Panc1 (cell line): ENCODE measurements around the gene MRPL50. TPM values are rescaled to one million over a fixed set of nuclear protein-coding genes. Genes with fewer than 3 reads are reported as not detected.

ENCODE experiments used
- ATAC-seq: fragments of 200-7000 bp; cut with Tn5 transposase; 2 replicates; pipeline ENCODE4 v1.9.1; 2020; ENCODE audit warnings: mild to moderate bottlenecking, moderate library complexity
- BruUV-seq: library from RNA; stranded (reverse); fragments of 400-500 nt; replicated peaks from 2 replicates; lab custom pipeline; 2021; lab: Mats Ljungman, UMichigan
- CTCF ChIA-PET: fragments of 300-600 bp; sonication (Branson Sonifier 250); formaldehyde crosslinking; loops from one replicate; lab custom pipeline; 2022; ENCODE audit warnings: antibody characterized with exemption; lab: Charles Lee
- POLR2A ChIA-PET: fragments of 300-600 bp; sonication (Branson Sonifier 250); formaldehyde crosslinking; loops from one replicate; lab custom pipeline; 2022; ENCODE audit warnings: antibody characterized with exemption; lab: Charles Lee
- DNase-seq: peaks from one replicate; pipeline ENCODE4 v3.0.0-alpha.2; 2010; ENCODE audit warnings: low read depth, low spot score
- H3K27ac ChIP-seq: 2 replicates; pipeline ENCODE4 v1.5.1; 2011; ENCODE audit warnings: mild to moderate bottlenecking, low read length, inconsistent platforms
- H3K27me3 ChIP-seq: fragments of 200-500 bp; sonication (Bioruptor generic); 2 replicates; pipeline ENCODE4 v1.6.0; 2014; ENCODE audit warnings: low read length, inconsistent platforms; ENCODE audit not compliant: control insufficient read depth, insufficient read depth
- H3K36me3 ChIP-seq: fragments of 200-500 bp; sonication (Bioruptor generic); 2 replicates; pipeline ENCODE4 v1.5.1; 2014; ENCODE audit warnings: inconsistent platforms, mild to moderate bottlenecking, low read length, moderate library complexity; ENCODE audit not compliant: control insufficient read depth, insufficient read depth
- H3K4me1 ChIP-seq: 2 replicates; pipeline ENCODE4 v1.5.1; 2011; ENCODE audit warnings: inconsistent platforms, mild to moderate bottlenecking, low read length, moderate library complexity; ENCODE audit not compliant: control insufficient read depth, insufficient read depth
- H3K4me3 ChIP-seq, 2 experiments: 2 replicates each; pipeline ENCODE4 v1.5.1; 2011 to 2012; ENCODE audit warnings: low read depth in 2 of 2, low read length in 2 of 2, mild to moderate bottlenecking in 2 of 2, inconsistent platforms in 1 of 2, moderate library complexity in 1 of 2
- H3K9me3 ChIP-seq: fragments of 200-500 bp; sonication (Bioruptor generic); 2 replicates; pipeline ENCODE4 v1.5.1; 2014; ENCODE audit warnings: low read depth, mild to moderate bottlenecking, inconsistent platforms, low read length, moderate library complexity; ENCODE audit not compliant: control insufficient read depth, insufficient read depth
- CTCF ChIP-seq: fragments of 450-650 bp; IDR thresholded peaks from 2 replicates; pipeline ENCODE4 v1.5.1; 2017; ENCODE audit warnings: mild to moderate bottlenecking
- POLR2AphosphoS5 ChIP-seq: IDR thresholded peaks from 2 replicates; pipeline ENCODE4 v1.6.1; 2012; ENCODE audit warnings: mild to moderate bottlenecking, low read depth, low read length, moderate library complexity
- REST ChIP-seq, 2 experiments: IDR thresholded peaks; 2 replicates each; pipeline ENCODE4 v1.6.1; 2011 to 2012; ENCODE audit warnings: low read depth in 2 of 2, control low read depth in 1 of 2, low read length in 1 of 2, mild to moderate bottlenecking in 1 of 2, moderate library complexity in 1 of 2; ENCODE audit not compliant: insufficient read depth in 1 of 2
- SIN3A ChIP-seq: IDR thresholded peaks from 2 replicates; pipeline ENCODE4 v1.6.1; 2012; ENCODE audit warnings: low read depth, mild to moderate bottlenecking, low read length, moderate library complexity, borderline replicate concordance; ENCODE audit not compliant: insufficient read depth
- TCF7L2 ChIP-seq: IDR thresholded peaks from 2 replicates; pipeline ENCODE4 v1.6.1; 2011; ENCODE audit warnings: mild to moderate bottlenecking, low read depth, low read length, inconsistent platforms
- in situ Hi-C: cut with HindIII; loops from 2 replicates; pipeline ENCODE4 v1.10.0; 2016; ENCODE audit warnings: low sequenced_read_pairs, low pct_unique_long_range_greater_than_20kb
- intact Hi-C: fragments of 100-400 bp; cut with micrococcal nuclease; formaldehyde crosslinking; loops from one replicate; pipeline ENCODE4 v1.10.0; 2022; ENCODE audit not compliant: unreplicated experiment
- total RNA-seq: library from RNA; stranded (reverse); gene quantifications from one replicate; pipeline ENCODE4 v1.2.1, GENCODE V29; 2021; ENCODE audit not compliant: unreplicated experiment

Gene MRPL50
- total RNA-seq, 1 experiment from 2014 or later, result 7.2 TPM

- POLR2A ChIA-PET, result no interaction called here
- H3K36me3 ChIP-seq, result no peaks in the 10 kb centered on the region
- ATAC-seq, result no peak
- no peak for DNase-seq
- no peak overlapping the region for H3K27ac ChIP-seq
- in situ Hi-C loops, result no loop called here
- no TSS peak for BruUV-seq
- H3K9me3 ChIP-seq, result no peaks in the 10 kb centered on the region
- CTCF ChIA-PET, result no interaction called here
- intact Hi-C loops, result no loop called here
- H3K4me3 ChIP-seq, result no peak overlapping the region
- TF ChIP-seq REST (IDR thresholded peaks at IDR 0.05; ENCODE audit: insufficient read depth in 1 of 2, low read depth in 2 of 2, low read length in 1 of 2) (no peak), POLR2AphosphoS5 (no peak), CTCF (no peak), TCF7L2 (no peak), SIN3A (no peak)
- no peaks in the 10 kb centered on the region for H3K27me3 ChIP-seq
- H3K4me1 ChIP-seq, result no peaks in the 10 kb centered on the region
These were observed 37.8 kb downstream of the MRPL50 start for GRCh38 chr9:101360647-101361046.

DNA sequence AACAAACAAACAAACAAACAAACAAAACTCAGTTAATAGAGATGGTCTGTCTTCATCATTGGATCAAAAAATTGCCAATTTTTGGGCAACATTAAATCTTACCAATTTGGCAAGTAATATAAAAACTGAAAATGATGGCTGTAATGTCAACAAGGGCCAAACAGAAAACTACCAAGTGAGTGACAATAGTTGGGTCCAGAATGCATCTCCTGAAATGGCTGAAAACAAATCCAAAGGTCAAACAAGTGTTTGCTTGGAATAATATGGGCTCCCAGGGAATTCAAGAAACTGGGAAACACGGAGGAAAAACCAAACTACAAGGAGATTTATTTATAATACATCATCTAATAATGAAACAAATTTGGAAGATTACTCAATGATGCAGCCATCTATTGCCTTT lies 38.7 kb downstream of the MRPL50 start:
- BruUV-seq, result no TSS peak
- intact Hi-C loops (no loop called here), in situ Hi-C loops (no loop called here)
- Histone ChIP-seq H3K27ac (no peak overlapping the region), H3K4me3 (no peak overlapping the region), H3K9me3 (no peaks in the 10 kb centered on the region), H3K27me3 (no peaks in the 10 kb centered on the region), H3K36me3 (no peaks in the 10 kb centered on the region), H3K4me1 (no peaks in the 10 kb centered on the region)
- TF ChIP-seq POLR2AphosphoS5 (no peak), REST (IDR thresholded peaks at IDR 0.05; ENCODE audit: insufficient read depth in 1 of 2, low read depth in 2 of 2, low read length in 1 of 2) (no peak), SIN3A (no peak), CTCF (no peak), TCF7L2 (no peak)
- POLR2A ChIA-PET, result no interaction called here
- CTCF ChIA-PET, result no interaction called here
- ATAC-seq, result no peak
- DNase-seq, result no peak
